ENCODE measurements around the gene RAD23B. TPM values are rescaled to one million over a fixed set of nuclear protein-coding genes. Genes with fewer than 3 reads are reported as not detected.

RAD23B gene
- total and polyA plus RNA-seq, 2 of the 13 experiments (the other 11 are each of a cell fraction or from before 2014, with no cell fraction given), result 133 to 156 TPM

GRCh38 chr9:107312376-107313050 lies 29.4 kb downstream of the RAD23B start:
- peaks cover 68% of the 10 kb centered on the region for H4K20me1 ChIP-seq (ENCODE audit: insufficient read depth, low read length)
- H3K36me3 ChIP-seq (replicated peaks in 1 of 2; ENCODE audit: control insufficient read depth in 1 of 2, insufficient read depth in 2 of 2, low read length in 2 of 2), result peaks cover 17 to 82% of the 10 kb centered on the region in 2 experiments
- peaks cover 91% of the 10 kb centered on the region for H3K79me2 ChIP-seq (ENCODE audit: insufficient read depth, low read length)
- ChIA-PET CTCF (ENCODE audit: low intra/inter-chr PET ratio, low total read pairs) (no interaction called here), POLR2A (no interaction called here)
- intact Hi-C loops (cut with micrococcal nuclease; ENCODE audit: unreplicated experiment) (no loop called here), in situ Hi-C loops (cut with HindIII; ENCODE audit: extremely low pct_ligation_motif_present, low pct_unique_long_range_greater_than_20kb) (no loop called here)
- H3K9me3 ChIP-seq (ENCODE audit: low read length), result no peaks in the 10 kb centered on the region
- no peaks in the 10 kb centered on the region for H3K27me3 ChIP-seq (ENCODE audit: control insufficient read depth in 1 of 2, insufficient read depth in 2 of 2, low read length in 2 of 2)
- H3K9ac ChIP-seq (ENCODE audit: insufficient read depth, low read depth, low read length), result no peak overlapping the region
- peak; percentile 38; the same call in 1 of the 3 replicates for ATAC-seq
- no peak for TF ChIP-seq SP2 (CRISPR knock-in tag; IDR thresholded peaks at IDR 0.05)
- peak; percentile 50 for TF ChIP-seq RBM22 (optimal IDR thresholded peaks at IDR 0.05; ENCODE audit: low read length)
- no peak for FAIRE-seq
- no peak overlapping the region for H3K27ac ChIP-seq (ENCODE audit: extremely low read length, insufficient read depth, low read length)
- no peak overlapping the region for H2AFZ ChIP-seq (ENCODE audit: low read length)
- BruUV-seq (replicated peaks), result no TSS peak
- no peak overlapping the region for H3K4me2 ChIP-seq (ENCODE audit: low read depth, low read length)
- no peak for DNase-seq (ENCODE audit: low spot score)
- peaks cover 28% of the 10 kb centered on the region for H3K4me1 ChIP-seq (ENCODE audit: insufficient read depth, low read length)
- H3K4me3 ChIP-seq (replicated peaks in 1 of 3; ENCODE audit: insufficient read depth in 1 of 3, low read depth in 2 of 3, low read length in 3 of 3), result no peak overlapping the region
- WGBS (ENCODE audit: low lambda C conversion rate), result 93% methylated on average over 8 of the region's 8 CpGs

GRCh38 chr9:107313555-107314096 lies 30.5 kb downstream of the RAD23B start:
- ATAC-seq (no peak), FAIRE-seq (no peak), DNase-seq (ENCODE audit: low spot score) (no peak)
- TF ChIP-seq NFYB (CRISPR knock-in tag; IDR thresholded peaks at IDR 0.05), result no peak
- ChIA-PET POLR2A (no interaction called here), CTCF (ENCODE audit: low intra/inter-chr PET ratio, low total read pairs) (no interaction called here)
- Histone ChIP-seq H3K9ac (ENCODE audit: insufficient read depth, low read depth, low read length) (no peak overlapping the region), H3K27me3 (ENCODE audit: control insufficient read depth in 1 of 2, insufficient read depth in 2 of 2, low read length in 2 of 2) (no peaks in the 10 kb centered on the region), H3K4me3 (replicated peaks in 1 of 3; ENCODE audit: insufficient read depth in 1 of 3, low read depth in 2 of 3, low read length in 3 of 3) (no peak overlapping the region), H3K79me2 (ENCODE audit: insufficient read depth, low read length) (peaks cover 91% of the 10 kb centered on the region), H3K4me2 (ENCODE audit: low read depth, low read length) (no peak overlapping the region), H4K20me1 (ENCODE audit: insufficient read depth, low read length) (peaks cover 71% of the 10 kb centered on the region), H3K4me1 (ENCODE audit: insufficient read depth, low read length) (peaks cover 17% of the 10 kb centered on the region), H3K36me3 (replicated peaks in 1 of 2; ENCODE audit: control insufficient read depth in 1 of 2, insufficient read depth in 2 of 2, low read length in 2 of 2) (peaks cover 17 to 82% of the 10 kb centered on the region in 2 experiments), H3K9me3 (ENCODE audit: low read length) (no peaks in the 10 kb centered on the region), H3K27ac (ENCODE audit: extremely low read length, insufficient read depth, low read length) (no peak overlapping the region), H2AFZ (ENCODE audit: low read length) (no peak overlapping the region)
- 96% methylated on average over 1 of the region's 1 CpG for WGBS (ENCODE audit: low lambda C conversion rate)
- in situ Hi-C loops (cut with HindIII; ENCODE audit: extremely low pct_ligation_motif_present, low pct_unique_long_range_greater_than_20kb), result no loop called here
- intact Hi-C loops (cut with micrococcal nuclease; ENCODE audit: unreplicated experiment), result no loop called here
- BruUV-seq (replicated peaks), result no TSS peak

All from HepG2 (cell line).